ENCODE measurements around the gene SPRYD3. TPM values are rescaled to one million over a fixed set of nuclear protein-coding genes. Genes with fewer than 3 reads are reported as not detected.

Gene SPRYD3
- total RNA-seq, 1 donor: 33.0 TPM

DNA sequence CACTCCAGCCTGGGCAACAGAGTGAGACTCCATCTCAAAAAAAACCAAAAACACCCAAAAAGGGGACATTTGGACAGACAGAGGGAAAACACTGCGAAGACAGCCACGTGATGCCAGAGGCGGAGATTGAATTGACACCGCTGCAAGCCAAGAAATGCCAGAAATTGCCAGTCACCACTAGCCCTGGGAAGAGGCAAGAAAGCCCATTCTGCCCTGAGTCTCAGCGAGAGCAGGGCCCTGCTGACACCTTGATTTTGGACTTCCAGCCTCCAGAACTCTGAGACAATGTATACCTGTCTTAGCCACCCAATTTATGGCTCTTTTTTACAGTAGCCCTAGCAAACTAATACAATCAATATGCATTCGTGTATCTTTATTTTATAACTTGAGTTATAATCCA lies 10.9 kb upstream of the SPRYD3 start:
- H3K4me3 ChIP-seq (ENCODE audit: low read depth, low read length): no peak overlapping the region
- TF ChIP-seq, protein P1, sequence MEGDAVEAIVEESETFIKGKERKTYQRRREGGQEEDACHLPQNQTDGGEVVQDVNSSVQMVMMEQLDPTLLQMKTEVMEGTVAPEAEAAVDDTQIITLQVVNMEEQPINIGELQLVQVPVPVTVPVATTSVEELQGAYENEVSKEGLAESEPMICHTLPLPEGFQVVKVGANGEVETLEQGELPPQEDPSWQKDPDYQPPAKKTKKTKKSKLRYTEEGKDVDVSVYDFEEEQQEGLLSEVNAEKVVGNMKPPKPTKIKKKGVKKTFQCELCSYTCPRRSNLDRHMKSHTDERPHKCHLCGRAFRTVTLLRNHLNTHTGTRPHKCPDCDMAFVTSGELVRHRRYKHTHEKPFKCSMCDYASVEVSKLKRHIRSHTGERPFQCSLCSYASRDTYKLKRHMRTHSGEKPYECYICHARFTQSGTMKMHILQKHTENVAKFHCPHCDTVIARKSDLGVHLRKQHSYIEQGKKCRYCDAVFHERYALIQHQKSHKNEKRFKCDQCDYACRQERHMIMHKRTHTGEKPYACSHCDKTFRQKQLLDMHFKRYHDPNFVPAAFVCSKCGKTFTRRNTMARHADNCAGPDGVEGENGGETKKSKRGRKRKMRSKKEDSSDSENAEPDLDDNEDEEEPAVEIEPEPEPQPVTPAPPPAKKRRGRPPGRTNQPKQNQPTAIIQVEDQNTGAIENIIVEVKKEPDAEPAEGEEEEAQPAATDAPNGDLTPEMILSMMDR (IDR thresholded peaks at IDR 0.05; ENCODE audit: insufficient read depth, low read length): no peak
- no peak for DNase-seq (ENCODE audit: low read depth)

DNA sequence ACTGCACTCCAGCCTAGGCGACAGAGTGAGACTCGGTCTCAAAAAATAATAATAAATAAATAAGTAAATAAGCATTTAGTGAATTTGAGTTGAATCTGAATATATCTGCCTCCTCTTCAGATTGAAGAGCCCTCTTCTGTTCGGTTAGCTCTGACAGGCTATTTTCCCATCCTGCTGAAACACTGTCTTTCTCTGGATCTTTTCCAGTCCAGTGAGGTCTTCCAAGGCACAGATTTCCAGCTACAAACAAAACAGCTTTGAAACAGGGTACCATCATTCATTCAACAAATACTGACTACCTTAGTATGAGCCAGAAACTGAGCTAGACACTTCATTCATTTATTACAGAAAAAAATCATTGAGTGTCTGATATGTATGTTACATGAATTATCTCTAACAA lies 7.2 kb upstream of the SPRYD3 start:
- no peak for DNase-seq (ENCODE audit: low read depth)
- TF ChIP-seq, protein P1 (IDR thresholded peaks at IDR 0.05; ENCODE audit: insufficient read depth, low read length): no peak
- no peak overlapping the region for H3K4me3 ChIP-seq (ENCODE audit: low read depth, low read length)

DNA sequence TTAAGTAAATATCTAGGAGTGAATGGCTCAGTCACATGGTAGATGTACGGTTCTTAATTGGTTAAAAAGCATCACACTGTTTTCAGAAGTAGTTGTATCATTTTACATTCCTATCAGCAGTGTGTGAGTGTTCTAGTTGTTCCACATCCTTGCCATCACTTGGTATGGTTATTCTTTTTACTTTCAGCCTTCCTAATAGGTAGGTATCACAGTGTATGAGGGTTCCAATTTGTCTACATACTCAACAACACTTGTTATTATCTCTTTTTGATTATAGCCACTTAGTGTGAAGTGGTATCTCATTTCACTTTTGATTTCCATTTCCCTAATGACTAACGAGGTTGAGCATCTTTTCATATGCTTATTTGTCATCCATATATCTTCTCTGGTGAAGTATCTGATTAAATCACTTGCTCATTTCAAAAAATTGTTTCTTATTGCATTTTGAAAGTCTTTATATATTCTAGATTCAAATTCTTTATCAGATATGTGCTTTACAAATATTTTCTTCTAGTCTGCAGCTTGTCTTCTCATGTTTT lies 3.5 kb upstream of the SPRYD3 start:
- TF ChIP-seq, protein P1 (IDR thresholded peaks at IDR 0.05; ENCODE audit: insufficient read depth, low read length): no peak
- DNase-seq (ENCODE audit: low read depth): no peak
- H3K4me3 ChIP-seq (ENCODE audit: low read depth, low read length): no peak overlapping the region

DNA sequence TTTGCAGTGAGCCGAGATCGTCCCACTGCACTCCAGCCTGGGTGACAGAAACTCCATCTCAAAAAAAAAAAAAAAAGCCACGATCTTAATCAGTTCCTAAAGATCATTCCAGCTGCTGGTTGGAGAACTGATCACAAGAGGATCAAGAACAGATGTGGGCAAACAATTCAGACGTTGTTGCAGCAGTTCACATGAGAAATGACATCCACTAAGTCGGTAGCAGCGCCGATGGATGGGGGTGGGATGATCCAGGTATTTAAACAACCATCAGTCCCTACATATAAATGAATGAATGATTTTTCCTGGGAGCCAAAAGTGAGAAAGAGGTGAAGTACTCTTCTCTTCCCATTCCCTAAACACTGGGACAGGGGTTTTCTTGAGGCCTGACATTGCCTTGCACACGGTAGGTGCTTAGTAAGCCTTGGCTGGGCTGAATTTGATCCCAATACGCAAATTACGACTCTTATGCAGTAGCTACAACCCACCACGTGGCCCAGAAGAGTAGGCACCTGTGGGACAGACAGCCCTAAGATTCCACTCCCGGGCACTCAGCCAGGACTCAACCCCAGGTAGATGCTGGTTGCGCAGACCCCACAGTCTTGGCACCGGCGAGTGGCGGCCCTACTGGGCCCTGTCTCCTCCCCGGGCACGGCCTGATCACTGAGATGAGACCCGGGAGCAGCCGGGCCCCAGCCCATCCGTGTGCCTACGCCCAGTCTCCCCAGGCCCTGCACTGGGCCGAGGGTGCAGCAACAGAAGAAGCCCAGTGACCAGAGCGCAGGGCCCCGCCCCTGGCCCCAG lies 565 bp downstream of the SPRYD3 start:
- peak overlapping the region; percentile 78 for H3K4me3 ChIP-seq (ENCODE audit: low read depth, low read length)
- peak; percentile 46 for DNase-seq (ENCODE audit: low read depth)
- TF ChIP-seq, protein P1 (IDR thresholded peaks at IDR 0.05; ENCODE audit: insufficient read depth, low read length): no peak

DNA sequence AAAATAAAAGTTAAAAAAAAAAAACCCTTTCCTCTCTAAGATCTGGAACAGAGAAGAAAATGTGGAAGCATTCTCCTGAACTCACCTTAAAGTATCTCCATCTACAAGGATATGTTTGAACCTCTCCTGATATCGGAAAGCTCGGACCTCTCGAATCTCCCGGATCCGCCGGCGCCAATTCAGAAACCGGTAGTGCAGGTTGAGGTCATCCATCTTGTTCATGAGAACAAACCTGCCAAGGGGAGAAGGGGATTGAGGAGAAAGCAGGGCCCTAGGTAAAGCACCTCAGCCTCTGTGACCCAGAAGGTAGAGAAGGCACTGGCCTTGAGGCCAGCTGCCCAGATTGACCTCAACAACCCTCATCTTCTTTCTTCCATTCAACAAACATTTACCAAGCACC lies 2.2 kb downstream of the SPRYD3 start:
- no peak overlapping the region for H3K4me3 ChIP-seq (ENCODE audit: low read depth, low read length)
- DNase-seq (ENCODE audit: low read depth): no peak
- TF ChIP-seq, protein P1 (IDR thresholded peaks at IDR 0.05; ENCODE audit: insufficient read depth, low read length): no peak

DNA sequence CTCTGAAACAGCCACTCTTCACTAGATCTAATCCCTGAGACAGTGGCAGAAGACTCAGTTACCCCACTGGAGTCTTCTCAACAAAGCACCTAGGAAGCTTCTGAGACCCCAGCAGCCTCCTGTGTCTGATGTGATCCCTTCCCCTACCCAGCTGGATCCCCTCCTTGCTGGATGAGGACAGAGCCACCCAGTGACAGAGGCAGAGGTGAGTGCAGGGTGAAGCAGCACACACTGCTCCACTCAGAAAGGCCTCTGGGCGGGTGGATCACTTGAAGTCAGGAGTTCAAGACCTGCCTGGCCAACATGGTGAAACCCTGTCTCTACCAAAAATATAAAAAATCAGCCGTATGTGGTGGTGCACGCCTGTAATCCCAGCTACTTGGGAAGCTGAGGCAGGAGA lies 2.7 kb downstream of the SPRYD3 start:
- H3K4me3 ChIP-seq (ENCODE audit: low read depth, low read length): no peak overlapping the region
- TF ChIP-seq, protein P1 (IDR thresholded peaks at IDR 0.05; ENCODE audit: insufficient read depth, low read length): no peak
- no peak for DNase-seq (ENCODE audit: low read depth)
